NCI-H146 treated with DMSO at 0.1 percent for 48 hours (cell line): ENCODE data around the gene COPZ2.
"Not testable (repeated sequence)": the region's sequence is repeated elsewhere in the genome, so short reads cannot be mapped to it uniquely, and the experiment has no call there.

Experiments used
- DNase-seq: peaks from one replicate; lab custom pipeline; 2025; ENCODE audit not compliant: unreplicated experiment; lab: John Stamatoyannopoulos, UW

COPZ2 gene

GRCh38 chr17:48031966-48032365 lies 5.6 kb downstream of the COPZ2 start:
- no peak for DNase-seq

- DNase-seq: no peak
Measured at GRCh38 chr17:48030531-48030930, 7.1 kb downstream of the COPZ2 start.

GRCh38 chr17:48028736-48029135 lies 8.9 kb downstream of the COPZ2 start:
- no peak for DNase-seq

GRCh38 chr17:48027322-48027981 lies 10.1 kb downstream of the COPZ2 start:
- no peak for DNase-seq

GRCh38 chr17:48026502-48027321 lies 10.9 kb downstream of the COPZ2 start:
- DNase-seq: peak; percentile 76

GRCh38 chr17:48025904-48026501 lies 11.6 kb downstream of the COPZ2 start:
- DNase-seq: no peak

- peak; percentile 93 for DNase-seq
Measured at GRCh38 chr17:48025040-48025903, 12.3 kb downstream of the COPZ2 start.

- peak; percentile 64 for DNase-seq
Measured at GRCh38 chr17:48024149-48025039, 13.2 kb downstream of the COPZ2 start.

GRCh38 chr17:48023400-48024148 lies 14.0 kb downstream of the COPZ2 start:
- DNase-seq: peak; percentile 74

- DNase-seq: no peak
Measured at GRCh38 chr17:48022901-48023300, 14.7 kb downstream of the COPZ2 start.

GRCh38 chr17:48021934-48022333 lies 15.7 kb downstream of the COPZ2 start:
- DNase-seq: no peak

GRCh38 chr17:48017817-48018158 lies 19.8 kb downstream of the COPZ2 start:
- DNase-seq: not testable (repeated sequence)

- DNase-seq: no peak
Measured at GRCh38 chr17:48016112-48016511, 21.5 kb downstream of the COPZ2 start.

GRCh38 chr17:48014595-48015111 lies 22.9 kb downstream of the COPZ2 start:
- no peak for DNase-seq

- DNase-seq: no peak
Measured at GRCh38 chr17:48013876-48014594, 23.6 kb downstream of the COPZ2 start.

- DNase-seq: no peak
Measured at GRCh38 chr17:48012654-48013053, 24.9 kb downstream of the COPZ2 start.

GRCh38 chr17:48012151-48012520 lies 25.5 kb downstream of the COPZ2 start:
- DNase-seq: peak; percentile 78

- DNase-seq: peak; percentile 34
Measured at GRCh38 chr17:48011405-48012150, 26.0 kb downstream of the COPZ2 start.
